Urothelium cell line (cell line): ENCODE results near the gene ACTR3.

Experiments
- DNase-seq: peaks from one replicate; pipeline ENCODE4 v3.0.0; 2011; ENCODE audit warnings: low spot score, mixed read lengths
- FAIRE-seq: peaks from 2 replicates; lab custom pipeline; 2011; peaks lifted over from hg19 to GRCh38; lab: Jason Lieb, UNC

Gene ACTR3

DNA sequence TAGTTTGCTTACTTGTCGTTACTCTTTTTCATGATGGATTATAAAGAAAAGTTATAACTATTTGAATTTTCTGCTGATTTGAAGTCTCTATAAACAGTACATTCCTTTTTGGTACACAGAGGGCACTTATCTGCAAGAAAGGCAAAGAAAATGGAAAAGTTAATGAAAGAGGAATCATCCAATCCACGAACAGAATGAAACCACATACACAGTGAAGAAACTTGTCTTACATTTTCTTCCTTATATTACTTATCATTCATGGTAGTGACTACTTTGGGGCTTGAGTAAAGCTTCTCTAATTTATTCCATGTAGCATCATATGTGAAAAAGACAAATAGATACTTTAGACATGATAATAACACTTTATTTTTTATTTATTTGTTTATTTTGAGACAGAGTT, 14.8 kb upstream of the ACTR3 start:
- DNase-seq = no peak
- FAIRE-seq = no peak

DNA sequence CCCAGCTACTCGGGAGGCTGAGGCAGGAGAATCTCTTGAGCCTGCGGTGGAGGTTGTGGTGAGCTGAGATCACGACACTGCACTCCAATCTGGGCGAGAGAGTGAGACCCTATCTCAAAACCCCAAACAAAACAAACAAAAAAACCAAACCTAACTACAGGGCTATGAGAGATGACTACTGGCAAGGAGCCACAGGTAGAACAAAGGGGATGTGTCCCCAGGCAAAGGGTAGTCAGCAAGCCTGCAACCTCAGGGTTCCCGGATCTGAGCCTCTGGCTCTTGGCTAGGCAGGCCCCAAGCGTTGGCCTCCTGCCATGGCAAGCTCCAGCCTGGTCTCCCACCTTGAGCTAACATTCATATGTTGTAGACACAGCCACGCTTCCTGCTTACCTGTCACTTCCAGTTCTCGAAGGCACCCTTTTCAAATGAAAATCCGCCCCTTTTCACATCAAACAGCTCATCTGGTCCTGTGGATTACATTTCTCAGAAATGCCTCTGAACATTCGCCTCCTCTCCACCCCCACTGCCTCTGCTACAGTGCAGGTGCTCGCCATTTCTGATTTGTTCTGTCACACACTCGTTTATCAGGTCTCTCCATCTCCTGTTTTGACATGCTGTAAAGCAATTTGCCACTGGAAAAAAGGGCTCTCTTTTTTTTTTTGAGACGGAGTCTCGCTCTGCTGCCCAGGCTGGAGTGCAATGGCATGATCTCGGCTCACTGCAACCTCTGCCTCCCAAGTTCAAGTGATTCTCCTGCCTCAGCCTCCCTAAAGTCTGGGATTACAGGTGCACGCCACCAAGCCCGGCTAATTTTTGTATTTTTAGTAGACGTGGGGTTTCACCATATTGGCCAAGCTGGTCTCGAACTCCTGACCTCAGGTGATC, 13.1 kb upstream of the ACTR3 start:
- FAIRE-seq = no peak
- peak; percentile 91 for DNase-seq

DNA sequence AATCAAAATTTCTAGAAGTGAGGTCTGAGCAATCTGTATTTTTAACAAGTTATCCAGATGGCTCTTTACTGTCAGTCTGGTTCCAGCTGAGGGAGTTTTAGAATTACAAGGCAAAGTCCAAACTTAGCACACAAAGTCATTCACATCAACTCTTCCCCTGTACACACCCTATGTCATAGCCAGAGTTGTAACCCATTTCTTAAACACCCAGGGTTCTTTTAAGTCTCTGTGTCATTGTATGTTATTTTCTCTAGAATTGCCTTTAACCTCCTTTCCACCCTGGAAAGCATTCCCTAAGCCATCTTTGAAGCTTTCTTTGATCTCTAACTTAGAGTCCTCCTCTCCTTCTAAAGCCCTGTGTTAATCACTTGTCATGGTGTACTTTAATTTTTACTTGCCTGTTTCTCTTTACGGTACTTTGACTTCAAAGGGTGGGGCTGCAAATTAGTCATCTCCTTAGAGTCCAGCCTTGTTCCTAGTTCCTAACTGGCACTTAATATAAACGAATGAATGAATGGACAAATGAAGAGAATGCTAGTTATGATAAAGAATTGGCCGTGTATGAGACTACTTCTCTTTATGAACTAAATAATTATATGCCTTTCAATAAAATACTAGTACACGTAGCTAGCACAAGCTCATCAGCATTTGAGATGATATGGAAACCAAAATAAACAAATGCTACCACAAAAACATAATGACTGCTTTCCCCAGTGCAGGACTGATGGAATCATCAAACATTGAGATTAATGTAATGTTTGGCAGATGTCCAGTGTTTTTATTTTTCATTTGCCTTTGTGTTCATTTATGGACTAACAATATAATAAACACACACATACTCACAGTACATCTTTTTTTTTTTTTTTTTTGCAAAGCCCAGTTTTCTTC, 11.9 kb upstream of the ACTR3 start:
- FAIRE-seq (no peak), DNase-seq (peak; percentile 37)

DNA sequence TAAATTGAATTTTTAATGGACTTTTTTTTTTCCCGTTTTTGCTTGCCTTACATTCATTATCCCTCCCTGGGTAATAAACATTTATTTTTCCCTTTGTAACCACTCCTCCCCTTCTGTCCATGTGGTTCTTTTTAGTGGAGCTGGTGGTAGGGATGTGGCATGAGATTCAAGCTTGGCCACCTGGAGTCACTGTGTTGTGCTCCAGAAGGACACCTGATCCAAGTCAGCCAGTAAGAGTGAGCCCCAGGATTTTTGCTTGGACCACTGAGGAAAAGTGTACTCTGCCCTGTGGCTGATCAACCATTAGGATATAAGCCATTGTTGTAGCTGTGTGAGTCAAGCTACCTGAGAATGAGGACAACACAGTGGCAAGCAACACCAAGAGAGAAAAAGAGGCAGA, 11.1 kb upstream of the ACTR3 start:
- FAIRE-seq = peak; percentile 9
- DNase-seq = no peak

DNA sequence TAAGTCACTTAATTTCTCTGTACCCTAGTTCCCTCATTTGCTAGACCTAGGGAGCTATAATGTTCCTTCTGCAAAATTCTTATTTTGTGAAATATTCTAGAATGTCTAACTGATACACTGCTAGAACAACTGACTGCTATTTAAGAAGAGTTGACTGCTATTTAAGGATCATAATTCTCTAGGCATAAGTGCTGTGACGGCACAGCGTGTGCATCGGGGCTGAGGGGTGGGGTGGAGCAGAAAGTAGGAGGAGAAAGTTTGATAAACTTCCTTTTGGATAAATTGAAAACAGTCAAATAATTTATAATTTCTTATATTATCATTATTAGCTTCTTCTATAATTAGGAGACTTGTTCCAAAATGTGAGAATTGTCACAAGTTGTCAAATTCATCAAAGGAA, 10.4 kb upstream of the ACTR3 start:
- DNase-seq = no peak
- FAIRE-seq = no peak

DNA sequence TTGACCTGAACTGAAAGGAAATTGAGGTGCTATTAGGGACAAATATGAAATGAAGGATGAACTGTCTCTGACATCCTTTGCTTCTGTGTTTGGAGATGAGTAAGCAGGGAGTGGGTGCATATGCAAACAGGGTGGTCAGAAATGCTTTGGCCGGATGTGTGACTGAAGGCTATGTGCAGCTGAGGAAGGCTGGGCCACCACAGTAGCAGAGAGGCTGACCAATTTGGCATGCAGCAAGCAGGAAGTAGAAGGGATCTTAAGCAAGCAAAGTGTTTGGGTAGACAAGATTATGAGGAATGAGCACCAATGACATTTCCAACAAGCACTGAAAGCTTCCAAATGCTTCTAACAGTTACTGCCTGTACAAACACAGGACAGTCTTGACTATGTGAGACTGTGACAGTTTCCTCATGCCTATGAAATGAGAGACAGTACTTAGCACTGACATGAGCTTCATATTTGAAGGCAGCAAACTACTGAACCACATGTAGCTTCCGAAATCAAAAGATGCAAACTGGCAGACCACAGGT, 3.3 kb upstream of the ACTR3 start:
- peak; percentile 87 for FAIRE-seq
- DNase-seq = peak; percentile 72

DNA sequence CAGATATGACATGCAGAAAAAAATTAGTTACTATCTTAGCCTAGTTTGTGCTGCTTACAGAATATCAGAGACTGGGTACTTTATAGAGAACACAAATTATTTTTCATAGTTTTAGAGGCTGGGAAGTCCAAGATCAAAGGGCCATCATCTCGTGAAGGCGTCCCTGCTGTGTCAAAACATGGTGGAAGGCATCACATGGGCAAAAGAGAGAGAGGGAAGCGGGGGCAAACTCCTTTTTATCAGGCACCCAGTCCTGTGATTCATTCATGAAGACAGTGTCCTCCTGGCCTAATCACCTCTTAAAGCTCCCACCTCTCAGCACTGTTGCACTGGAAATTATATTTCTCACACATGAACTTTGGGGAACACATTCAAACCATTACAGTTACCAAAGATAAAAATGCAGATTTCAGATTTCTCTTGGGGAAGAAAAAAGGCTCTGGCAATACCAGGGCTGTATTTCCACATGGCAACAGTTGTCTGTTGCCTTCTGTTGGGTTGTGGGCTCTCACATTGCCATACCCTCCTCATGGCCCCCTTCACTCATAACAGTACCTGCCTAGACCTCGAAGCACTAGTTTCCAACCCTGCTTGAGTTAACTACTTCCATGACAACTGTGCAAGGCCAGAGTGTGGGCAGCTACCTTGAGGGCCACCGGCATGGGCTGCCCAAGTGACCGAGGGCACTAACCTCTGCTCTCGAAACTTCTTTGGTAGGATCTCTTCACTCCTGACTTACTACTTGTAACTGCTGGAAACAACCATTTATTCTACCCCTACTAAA, 2.7 kb upstream of the ACTR3 start:
- DNase-seq (no peak), FAIRE-seq (no peak)

DNA sequence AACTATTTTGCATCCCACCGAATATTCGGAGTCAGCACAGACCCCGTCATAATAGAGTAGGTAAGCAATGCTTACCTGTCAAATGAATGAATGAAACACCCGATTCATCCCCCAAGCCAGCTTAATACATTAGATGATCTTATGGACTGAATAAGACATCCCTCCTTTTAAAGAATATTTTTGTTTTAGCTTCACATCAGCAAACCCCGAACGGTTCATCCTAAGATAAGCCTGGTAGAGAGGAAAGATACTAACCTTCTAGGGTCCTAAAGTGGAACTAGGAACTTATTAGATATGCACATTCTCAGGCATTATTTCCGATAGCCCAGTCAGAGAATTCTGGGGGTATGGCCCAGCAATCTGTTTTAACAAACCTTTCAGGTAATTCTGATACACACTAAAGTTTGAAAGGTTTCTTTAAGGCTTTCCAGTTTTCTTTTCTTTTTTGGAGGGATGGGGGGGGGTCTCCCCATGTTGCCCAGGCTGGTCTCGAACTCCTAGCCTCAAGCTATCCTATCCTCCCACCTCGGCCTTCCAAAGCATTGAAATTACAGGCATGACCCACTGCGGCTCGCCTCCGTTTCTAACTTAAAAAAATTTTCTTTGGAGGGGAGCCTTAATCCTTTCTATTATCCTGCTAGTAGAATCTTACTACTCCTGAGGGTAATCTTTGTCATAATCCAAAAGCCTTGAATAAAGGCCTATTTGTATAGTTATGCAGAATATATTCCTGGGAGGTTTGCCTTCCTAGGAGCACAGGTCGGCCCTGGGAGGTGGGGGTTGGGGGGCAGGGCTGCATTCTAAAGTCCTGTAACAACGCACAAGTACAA, 1.0 kb upstream of the ACTR3 start:
- DNase-seq (no peak), FAIRE-seq (no peak)

DNA sequence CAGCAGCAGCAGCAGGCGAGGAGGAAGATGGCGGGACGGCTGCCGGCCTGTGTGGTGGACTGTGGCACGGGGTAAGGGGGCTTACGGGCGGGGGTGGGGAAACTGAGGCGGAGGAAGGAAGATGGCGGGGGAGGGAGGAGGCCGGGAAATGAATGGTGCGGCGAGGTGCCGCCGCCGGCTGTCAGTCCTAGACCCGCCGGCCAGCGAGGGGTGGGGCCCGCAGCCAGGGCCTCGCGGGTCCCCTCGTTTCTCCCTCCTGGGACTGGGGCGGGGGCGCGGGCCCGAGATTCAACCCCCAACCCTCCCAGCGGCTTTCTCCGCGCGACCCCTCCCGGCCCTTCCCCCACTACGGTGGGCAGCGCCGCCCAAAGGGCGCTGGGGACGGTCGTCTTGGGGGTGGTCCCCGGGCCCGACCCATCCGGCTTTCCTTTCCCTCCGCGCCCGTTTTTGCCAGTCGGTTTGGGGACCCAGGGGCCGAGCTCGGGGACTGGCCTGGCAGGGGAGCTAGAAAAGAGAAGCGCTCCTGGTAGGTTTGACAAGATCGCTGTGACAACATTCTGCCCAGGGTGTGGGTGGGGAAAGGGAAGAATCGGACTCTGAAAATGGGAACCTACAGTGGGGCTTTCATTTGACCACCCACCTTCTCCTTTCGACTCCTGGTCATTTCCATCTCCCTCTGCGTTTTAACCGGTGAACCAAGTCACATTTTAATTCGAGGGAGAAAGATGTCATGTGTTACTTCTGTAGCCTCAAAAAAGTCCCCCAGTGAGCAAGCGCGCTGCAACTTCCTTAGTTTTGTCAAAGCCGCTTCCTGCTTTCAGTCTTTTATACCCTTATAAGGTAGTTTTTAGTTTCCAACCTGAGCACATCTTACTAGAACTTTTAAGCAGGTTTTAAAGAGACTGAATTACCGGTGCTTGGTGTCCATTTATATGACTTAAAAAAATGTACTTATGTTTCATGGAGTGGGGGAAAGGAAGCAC, 655 bp downstream of the ACTR3 start:
- FAIRE-seq (no peak), DNase-seq (peak; percentile 42)

DNA sequence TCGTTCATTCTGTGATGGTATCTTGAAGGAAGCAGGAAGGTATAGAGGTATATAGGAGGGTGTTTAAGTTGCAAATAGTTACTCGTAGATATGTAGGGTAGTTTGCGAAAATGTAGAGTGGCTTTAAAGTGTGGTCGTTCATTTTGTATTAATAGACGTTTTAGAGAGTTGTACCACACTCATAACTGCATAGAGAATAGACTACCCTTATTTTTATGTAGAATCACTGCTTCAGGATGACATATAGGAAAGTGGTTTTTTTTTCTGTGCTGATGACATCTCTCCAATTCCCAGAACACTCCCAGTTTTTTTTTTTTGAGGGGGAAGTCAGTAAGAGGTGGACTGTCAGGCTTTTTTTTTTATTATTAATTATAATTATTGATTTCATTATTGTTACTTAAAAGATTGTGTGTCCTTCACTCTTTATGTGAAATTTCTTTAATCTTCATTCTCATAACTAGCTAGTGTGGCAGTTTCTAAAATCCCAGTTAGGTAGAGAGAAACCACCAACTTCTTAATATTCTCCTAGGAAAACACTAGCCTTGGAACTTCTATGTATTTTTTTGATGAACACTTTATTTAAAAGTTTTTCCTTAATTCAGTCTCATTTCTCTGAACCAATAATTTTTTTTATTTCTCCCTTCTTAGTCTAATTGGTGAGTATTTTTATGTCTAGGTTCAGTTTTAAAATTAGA, 1.5 kb downstream of the ACTR3 start:
- DNase-seq = no peak
- FAIRE-seq = no peak

DNA sequence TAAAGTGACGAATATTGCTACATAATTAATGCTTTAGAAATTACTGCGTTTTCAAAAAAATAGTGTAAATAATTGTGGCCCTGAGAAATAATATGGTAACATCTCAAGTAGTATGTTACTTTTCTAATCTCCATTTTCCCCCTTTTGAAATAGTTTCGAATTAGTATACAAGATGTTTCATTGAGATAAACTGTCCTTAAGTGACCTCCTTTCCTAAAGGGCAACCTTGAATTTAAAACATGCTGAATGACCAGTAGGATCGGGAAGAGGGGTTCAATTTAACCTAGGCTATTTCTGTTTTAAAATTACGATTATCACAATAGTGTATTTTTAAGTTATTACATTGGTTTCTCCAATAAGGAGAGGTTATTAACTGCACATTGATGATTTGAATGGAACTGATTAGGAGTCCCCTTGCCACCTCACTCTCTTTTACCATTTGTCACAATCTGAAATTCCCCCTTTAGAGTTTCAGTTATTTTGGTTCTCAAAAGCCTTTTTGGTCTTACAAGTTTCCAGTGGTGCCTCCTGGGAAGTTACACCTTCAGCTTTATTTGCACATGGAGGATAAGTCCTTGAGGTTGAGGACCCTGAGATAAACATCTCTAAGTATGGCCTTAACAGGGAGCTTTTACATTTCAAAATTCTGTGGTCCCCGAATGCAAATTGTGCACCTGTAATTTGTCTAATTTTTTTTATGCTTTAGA, 2.3 kb downstream of the ACTR3 start:
- DNase-seq (no peak), FAIRE-seq (no peak)

DNA sequence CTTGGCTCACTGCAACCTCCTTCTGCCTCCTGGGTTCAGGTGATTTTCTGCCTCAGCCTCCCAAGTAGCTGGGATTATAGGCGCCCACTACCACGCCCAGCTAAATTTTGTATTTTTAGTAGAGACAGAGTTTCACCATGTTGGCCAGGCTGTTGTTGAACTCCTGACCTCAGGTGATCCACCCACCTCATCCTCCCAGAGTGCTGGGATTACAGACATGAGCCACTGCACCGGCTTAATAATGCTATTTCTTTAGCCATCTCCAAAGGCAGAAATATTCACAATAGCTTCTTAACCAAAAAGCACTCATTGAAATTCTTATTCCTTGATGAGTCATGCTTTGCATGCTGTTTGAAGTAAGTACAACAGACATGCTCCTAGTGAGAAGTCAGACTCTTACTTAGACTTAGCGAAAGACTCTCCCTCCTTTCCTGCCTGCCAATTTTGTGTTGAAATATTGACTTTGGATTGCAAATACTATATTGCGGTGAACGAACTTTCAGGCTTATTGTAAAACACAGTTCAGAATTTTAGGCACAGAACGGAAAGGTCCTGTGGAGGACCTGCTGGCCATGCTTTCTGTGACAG, 4.4 kb downstream of the ACTR3 start:
- peak; percentile 86 for FAIRE-seq
- DNase-seq = peak; percentile 48

DNA sequence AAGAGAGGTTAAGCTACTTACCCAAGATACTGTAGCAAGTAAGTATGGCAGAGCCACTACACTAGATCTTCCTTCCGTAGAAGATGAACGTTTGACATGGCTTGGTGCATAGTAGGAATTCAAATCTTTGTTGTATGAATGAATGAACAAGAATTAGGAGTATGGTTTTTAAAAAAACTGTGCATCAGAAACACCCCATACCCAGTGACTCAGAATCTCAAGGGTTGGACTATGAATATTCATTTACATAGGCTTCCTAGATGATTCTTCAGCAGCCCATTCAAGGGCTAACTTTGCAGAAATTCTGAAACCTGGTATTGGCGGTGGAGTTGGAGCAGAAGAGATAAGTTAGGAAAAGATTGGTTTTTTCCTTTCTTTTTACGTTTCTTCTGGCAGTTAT, 5.4 kb downstream of the ACTR3 start:
- DNase-seq (no peak), FAIRE-seq (no peak)

DNA sequence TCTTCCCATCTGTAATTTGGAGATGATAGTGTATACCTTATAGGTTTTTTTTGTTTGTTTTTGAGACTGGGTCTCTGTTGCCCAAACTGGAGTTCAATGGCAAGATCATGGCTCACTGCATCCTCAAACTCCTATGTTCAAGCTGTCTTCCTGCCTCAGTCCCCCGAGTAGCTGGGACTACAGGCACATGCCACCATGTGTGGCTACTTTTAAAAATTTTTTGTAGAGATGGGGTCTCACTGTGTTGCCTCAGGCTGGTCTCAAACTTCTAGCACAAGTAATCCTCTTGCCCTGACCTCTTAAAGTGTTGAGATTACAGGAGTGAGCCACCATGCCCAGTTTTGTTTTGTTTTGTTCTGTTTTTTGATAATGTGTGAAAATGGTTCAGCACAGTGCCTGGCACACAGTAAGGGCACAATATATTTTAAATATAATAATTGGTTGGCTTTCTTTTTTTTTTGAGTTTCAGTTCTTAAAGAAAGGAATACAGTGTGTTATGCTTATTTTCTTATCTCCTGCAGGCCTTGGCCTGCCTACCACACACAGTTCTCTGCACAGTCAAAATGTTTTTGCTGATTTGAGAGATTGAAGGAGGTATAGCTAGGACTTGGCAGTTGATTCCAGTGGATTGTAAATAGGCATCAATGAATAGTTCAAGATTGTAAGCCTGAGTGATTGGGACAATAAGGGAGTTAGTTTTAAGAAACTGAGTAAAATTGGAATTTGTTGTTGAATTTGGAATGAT, 6.1 kb downstream of the ACTR3 start:
- no peak for FAIRE-seq

DNA sequence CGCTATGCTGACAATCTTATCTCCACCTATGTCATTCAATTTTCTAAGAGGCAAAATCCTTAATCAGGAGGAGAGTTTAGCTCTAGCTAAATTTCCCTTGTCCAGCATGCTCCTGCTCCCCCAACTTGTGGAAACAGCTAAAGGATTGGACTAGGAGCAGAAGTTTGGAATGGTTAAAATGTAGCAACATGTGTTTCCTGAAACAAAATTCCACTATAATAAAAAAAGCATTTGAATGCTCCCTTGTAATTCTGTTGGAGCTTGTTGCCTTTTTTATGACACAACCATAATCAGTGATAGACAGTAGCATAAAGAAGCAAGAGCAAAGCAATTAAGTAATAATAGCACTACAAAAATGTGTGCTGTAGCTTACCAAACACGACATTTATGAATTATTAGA, 6.9 kb downstream of the ACTR3 start:
- FAIRE-seq (no peak), DNase-seq (no peak)

More for the DNA sequence above, 6.1 kb downstream of the ACTR3 start:
- no peak for DNase-seq

DNA sequence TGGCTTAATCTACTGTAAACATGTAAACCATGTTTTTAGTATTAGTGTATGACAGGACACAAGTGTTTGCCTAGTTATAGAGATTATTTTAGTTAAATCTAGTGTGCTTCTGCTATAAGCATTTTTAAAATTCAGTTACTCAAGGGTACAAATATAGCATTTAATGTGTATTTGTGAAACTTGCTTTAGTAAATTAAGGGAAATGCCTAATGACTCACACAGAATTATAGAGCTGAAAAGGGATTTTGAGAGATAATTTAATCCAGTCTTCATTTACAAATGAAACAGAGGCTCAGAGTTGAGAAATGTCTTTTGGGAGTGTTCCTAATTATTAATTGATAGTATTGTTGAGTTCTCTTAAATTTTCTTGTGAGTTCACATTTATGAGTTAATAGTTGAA, 8.2 kb downstream of the ACTR3 start:
- no peak for FAIRE-seq

DNA sequence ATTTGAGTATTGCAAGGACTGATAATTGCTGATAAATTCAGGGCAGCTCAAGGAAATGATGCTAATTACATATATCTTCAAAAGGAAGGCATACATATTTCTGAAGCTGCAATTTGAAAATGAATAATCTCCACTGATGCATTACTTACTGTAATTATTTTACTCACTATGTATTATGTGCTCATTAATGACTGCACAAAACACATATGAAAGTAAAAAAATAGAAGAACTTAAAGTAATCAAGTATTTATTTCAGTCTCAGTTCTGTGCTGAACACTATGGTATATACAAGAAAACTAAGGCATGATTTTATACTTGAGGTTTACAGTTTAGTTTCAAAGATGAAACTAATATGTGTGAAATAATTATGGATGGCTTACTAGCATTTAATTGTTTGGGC, 9.3 kb downstream of the ACTR3 start:
- no peak for DNase-seq
- FAIRE-seq = no peak

More for the DNA sequence above, 8.2 kb downstream of the ACTR3 start:
- DNase-seq = no peak
